Stimulated activated CD4-positive, alpha-beta T cell treated with anti-CD3 and anti-CD28 coated beads, Interleukin-1b, Interleukin-23, amount 100 ng/mL, for 1 hour (primary cell): ENCODE data around the gene LEMD1.
A peak's percentile ranks its signal among the peaks of the same experiment; 100 is the strongest.
"Not testable (repeated sequence)": the region's sequence is repeated elsewhere in the genome, so short reads cannot be mapped to it uniquely, and the experiment has no call there.

ENCODE experiments used
- DNase-seq, 2 donors: peaks; one replicate each; pipeline ENCODE4 v3.0.0-alpha.2; 2020; ENCODE audit warnings: low read depth in 2 of 2

The LEMD1 gene

GRCh38 chr1:205447457-205448341 lies 25.8 kb upstream of the LEMD1 start:
- no peak for DNase-seq

GRCh38 chr1:205446828-205447227 lies 25.0 kb upstream of the LEMD1 start:
- DNase-seq = no peak

- DNase-seq = no peak
These were observed 23.7 kb upstream of the LEMD1 start for GRCh38 chr1:205445646-205445935.

- DNase-seq = no peak
These were observed 23.2 kb upstream of the LEMD1 start for GRCh38 chr1:205444931-205445645.

- DNase-seq = no peak
These were observed 22.6 kb upstream of the LEMD1 start for GRCh38 chr1:205444300-205444930.

- DNase-seq = no peak
These were observed 21.9 kb upstream of the LEMD1 start for GRCh38 chr1:205443585-205444299.

GRCh38 chr1:205442051-205442725 lies 20.3 kb upstream of the LEMD1 start:
- DNase-seq = no peak

GRCh38 chr1:205441716-205442050 lies 19.8 kb upstream of the LEMD1 start:
- DNase-seq = no peak

GRCh38 chr1:205441318-205441633 lies 19.4 kb upstream of the LEMD1 start:
- no peak for DNase-seq

GRCh38 chr1:205440476-205441317 lies 18.8 kb upstream of the LEMD1 start:
- peak in 1 of 2 donors; percentile 27 for DNase-seq

- no peak for DNase-seq
These were observed 18.2 kb upstream of the LEMD1 start for GRCh38 chr1:205440121-205440475.

GRCh38 chr1:205438213-205439158 lies 16.6 kb upstream of the LEMD1 start:
- no peak for DNase-seq

GRCh38 chr1:205437570-205437969 lies 15.7 kb upstream of the LEMD1 start:
- DNase-seq = no peak

GRCh38 chr1:205436776-205437410 lies 15.0 kb upstream of the LEMD1 start:
- no peak for DNase-seq

GRCh38 chr1:205435578-205436573 lies 14.0 kb upstream of the LEMD1 start:
- DNase-seq = no peak

- DNase-seq = no peak
These were observed 12.9 kb upstream of the LEMD1 start for GRCh38 chr1:205434738-205435137.

GRCh38 chr1:205432692-205433091 lies 10.8 kb upstream of the LEMD1 start:
- DNase-seq = not testable (repeated sequence)

GRCh38 chr1:205432116-205432515 lies 10.3 kb upstream of the LEMD1 start:
- no peak for DNase-seq
